Fibroblast of lung (primary cell): ENCODE measurements around the gene CCDC50.

Experiments
- CTCF ChIP-seq, 2 donors: IDR thresholded peaks in 1 of 2; conservative IDR thresholded peaks in 1 of 2; 1 replicate in 1 of 2; 2 replicates in 1 of 2; pipeline ENCODE4 v1.5.1; 2011 to 2012; ENCODE audit warnings: low read length in 2 of 2, control low read depth in 1 of 2, inconsistent platforms in 1 of 2, low read depth in 1 of 2, mild to moderate bottlenecking in 1 of 2
- EZH2 ChIP-seq: IDR thresholded peaks from 2 replicates; pipeline ENCODE4 v1.5.1; 2012; ENCODE audit warnings: low read length, control low read depth, mild to moderate bottlenecking; ENCODE audit errors: missing control alignments

GRCh38 chr3:191376516-191377141, 47.4 kb downstream of the CCDC50 start:
- TF ChIP-seq CTCF (conservative IDR thresholded peaks at IDR 0.05 in 1 of 2, IDR thresholded peaks at IDR 0.05 in 1 of 2; ENCODE audit: low read depth in 1 of 2, low read length in 2 of 2) (no peak), EZH2 (no peak)
